Measurements from ENCODE around the gene ARIH1. TPM values are rescaled to one million over a fixed set of nuclear protein-coding genes. Genes with fewer than 3 reads are reported as not detected.
"Not testable (repeated sequence)": the region's sequence is repeated elsewhere in the genome, so short reads cannot be mapped to it uniquely, and the experiment has no call there.

ARIH1 gene
- total and polyA plus RNA-seq, 10 of the 15 experiments (the other 5 are each of a cell fraction or from before 2014, with no cell fraction given), result 14.7 to 99.5 (median 26.5) TPM

DNA sequence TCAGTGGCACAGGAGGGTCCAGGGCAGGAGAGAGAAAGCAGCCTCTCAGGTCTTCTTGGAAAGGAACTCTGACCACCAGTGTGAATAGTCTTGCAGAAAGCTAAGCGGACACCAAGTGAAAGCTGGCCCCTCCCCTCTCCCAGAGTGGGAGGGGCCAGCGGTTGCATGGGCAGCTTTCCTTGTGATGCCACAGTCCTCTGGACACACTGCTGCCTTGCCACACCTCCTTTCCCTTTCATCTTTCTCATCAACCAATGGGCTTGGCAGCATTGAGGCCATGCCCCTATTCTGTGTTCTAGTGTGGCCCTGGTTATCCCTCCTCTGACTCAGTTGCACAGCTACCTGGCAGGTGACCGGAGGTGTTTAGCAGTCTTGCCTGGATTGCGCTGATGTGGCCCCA lies 130.7 kb downstream of the ARIH1 start:
- H2AFZ ChIP-seq (ENCODE audit: control insufficient read depth, low read depth, low read length), result no peak overlapping the region
- no peaks in the 10 kb centered on the region for H3K36me3 ChIP-seq (ENCODE audit: control insufficient read depth in 2 of 2, insufficient read depth in 2 of 2, low read length in 1 of 2)
- no TSS peak for BruUV-seq (replicated peaks)
- ChIA-PET CTCF (no interaction called here), SMC1A (ENCODE audit: uncharacterized antibody, unreplicated experiment) (no interaction called here), POLR2A (no interaction called here), RAD21 (ENCODE audit: unreplicated experiment) (no interaction called here)
- no peaks in the 10 kb centered on the region for H3K79me2 ChIP-seq (ENCODE audit: control insufficient read depth, insufficient read depth, low read length)
- H3K9ac ChIP-seq (ENCODE audit: control insufficient read depth, insufficient read depth, low read length), result no peak overlapping the region
- TF ChIP-seq ZNF384 (IDR thresholded peaks at IDR 0.05; ENCODE audit: borderline replicate concordance, low read depth, low read length), result no peak
- intact Hi-C loops (cut with micrococcal nuclease; ENCODE audit: unreplicated experiment) (loop anchor here (5.0 kb wide), 1 partner anchor 473 kb away; no protein-coding TSS in a partner anchor), in situ Hi-C loops (cut with MboI) (no loop called here)
- DNase-seq (ENCODE audit: low read depth, low spot score) (no peak), FAIRE-seq (no peak), ATAC-seq (no peak)
- 86% methylated on average over 4 of the region's 4 CpGs for WGBS (ENCODE audit: insufficient coverage, insufficient replicate concordance, low lambda C conversion rate, missing lambda C conversion rate)
- H4K20me1 ChIP-seq (ENCODE audit: control insufficient read depth, insufficient read depth), result no peaks in the 10 kb centered on the region
- no peaks in the 10 kb centered on the region for H3K9me3 ChIP-seq (replicated peaks; ENCODE audit: control insufficient read depth, insufficient read depth, low read length)
- no peak overlapping the region for H3K4me2 ChIP-seq (ENCODE audit: control insufficient read depth, insufficient read depth)
- H3K27me3 ChIP-seq (replicated peaks in 1 of 2; ENCODE audit: control insufficient read depth in 2 of 2, insufficient read depth in 2 of 2, low read length in 1 of 2), result no peaks in the 10 kb centered on the region
- H3K4me3 ChIP-seq, result no peak overlapping the region
- H3K4me1 ChIP-seq (ENCODE audit: control insufficient read depth, insufficient read depth, low read length), result no peaks in the 10 kb centered on the region
- H3K27ac ChIP-seq (ENCODE audit: control insufficient read depth, insufficient read depth), result no peak overlapping the region

GRCh38 chr15:72608084-72608483 lies 134.0 kb downstream of the ARIH1 start:
- H3K4me2 ChIP-seq (ENCODE audit: control insufficient read depth, insufficient read depth); H4K20me1 ChIP-seq (ENCODE audit: control insufficient read depth, insufficient read depth); H3K79me2 ChIP-seq (ENCODE audit: control insufficient read depth, insufficient read depth, low read length); H3K9ac ChIP-seq (ENCODE audit: control insufficient read depth, insufficient read depth, low read length); intact Hi-C loops (cut with micrococcal nuclease; ENCODE audit: unreplicated experiment); H3K27ac ChIP-seq (ENCODE audit: control insufficient read depth, insufficient read depth); H2AFZ ChIP-seq (ENCODE audit: control insufficient read depth, low read depth, low read length); BruUV-seq (replicated peaks); H3K4me3 ChIP-seq; H3K4me1 ChIP-seq (ENCODE audit: control insufficient read depth, insufficient read depth, low read length); DNase-seq (ENCODE audit: low read depth, low spot score); in situ Hi-C loops (cut with MboI); H3K9me3 ChIP-seq (replicated peaks; ENCODE audit: control insufficient read depth, insufficient read depth, low read length); H3K36me3 ChIP-seq (ENCODE audit: control insufficient read depth in 2 of 2, insufficient read depth in 2 of 2, low read length in 1 of 2); CTCF ChIA-PET; FAIRE-seq; ATAC-seq; SMC1A ChIA-PET (ENCODE audit: uncharacterized antibody, unreplicated experiment); RAD21 ChIA-PET (ENCODE audit: unreplicated experiment); H3K27me3 ChIP-seq (replicated peaks in 1 of 2; ENCODE audit: control insufficient read depth in 2 of 2, insufficient read depth in 2 of 2, low read length in 1 of 2); POLR2A ChIA-PET: not testable (repeated sequence)
- 75% methylated on average over 3 of the region's 3 CpGs for WGBS (ENCODE audit: insufficient coverage, insufficient replicate concordance, low lambda C conversion rate, missing lambda C conversion rate)

Data from GM12878 (cell line).